HepG2 (cell line): ENCODE data around the gene ABCC3. TPM values are rescaled to one million over a fixed set of nuclear protein-coding genes. Genes with fewer than 3 reads are reported as not detected.

Experiments
- AGO2 ChIP-seq: fragments of 200-400 bp; formaldehyde crosslinking; optimal IDR thresholded peaks from 2 replicates; pipeline ENCODE3; 2017; ENCODE audit warnings: mild to moderate bottlenecking, low read depth, low read length, moderate library complexity
- CCAR2 ChIP-seq: fragments of 200-400 bp; formaldehyde crosslinking; optimal IDR thresholded peaks from 2 replicates; pipeline ENCODE3; 2018; ENCODE audit warnings: low read depth, mild to moderate bottlenecking, low read length, moderate library complexity
- CEBPG ChIP-seq: IDR thresholded peaks from 2 replicates; pipeline ENCODE4 v1.6.1; 2016
- ELF4 ChIP-seq: sonication (generic); formaldehyde crosslinking; IDR thresholded peaks from 2 replicates; pipeline ENCODE4 v1.5.0; 2020; ENCODE audit warnings: missing genetic modification reagents, mild to moderate bottlenecking, moderate library complexity, borderline replicate concordance
- FLYWCH1 ChIP-seq: sonication (generic); formaldehyde crosslinking; IDR thresholded peaks from 2 replicates; pipeline ENCODE4 v1.8.1; 2023; ENCODE audit warnings: mild to moderate bottlenecking, missing genetic modification reagents
- GATA4 ChIP-seq: sonication (generic); IDR thresholded peaks from 2 replicates; pipeline ENCODE4 v1.6.1; 2016; ENCODE audit warnings: antibody characterized with exemption, low read depth, borderline replicate concordance
- MAZ ChIP-seq, 2 experiments: sonication (generic) in 1 of 2; formaldehyde crosslinking in 1 of 2; IDR thresholded peaks; 2 replicates each; pipeline versions ENCODE4 v1.5.0 to v1.6.1; 2012 to 2020; ENCODE audit warnings: low read depth in 2 of 2, mild to moderate bottlenecking in 2 of 2, borderline replicate concordance in 1 of 2, improper control_type of control experiment in 1 of 2, low read length in 1 of 2, missing genetic modification reagents in 1 of 2, moderate library complexity in 1 of 2
- NFE2L2 ChIP-seq: fragments of 150-350 bp; IDR thresholded peaks from 2 replicates; pipeline ENCODE4 v1.6.1; 2014; ENCODE audit warnings: low read length
- NR2F1 ChIP-seq, 2 experiments: fragments of 450-650 bp in 1 of 2; formaldehyde crosslinking in 1 of 2; IDR thresholded peaks; 2 replicates each; pipeline versions ENCODE4 v1.5.0 to v1.6.1; 2016 to 2020; ENCODE audit warnings: mild to moderate bottlenecking in 1 of 2, missing compliant biosample characterization in 1 of 2, missing genetic modification reagents in 1 of 2, moderate library complexity in 1 of 2
- PCBP2 ChIP-seq: fragments of 200-400 bp; formaldehyde crosslinking; optimal IDR thresholded peaks from 2 replicates; pipeline ENCODE3; 2018; ENCODE audit warnings: low read length, low read depth; ENCODE audit not compliant: poor library complexity, severe bottlenecking
- U2AF1 ChIP-seq: fragments of 200-400 bp; formaldehyde crosslinking; optimal IDR thresholded peaks from 2 replicates; pipeline ENCODE3; 2017; ENCODE audit warnings: mild to moderate bottlenecking, low read depth, low read length
- YY1 ChIP-seq: IDR thresholded peaks from 2 replicates; pipeline ENCODE4 v1.6.1; 2011; ENCODE audit warnings: low read length, low read depth, moderate library complexity, mild to moderate bottlenecking; ENCODE audit not compliant: insufficient read depth, insufficient replicate concordance
- ZBTB7A ChIP-seq: sonication (generic); formaldehyde crosslinking; IDR thresholded peaks from 2 replicates; pipeline ENCODE4 v1.8.0; 2022; ENCODE audit warnings: mild to moderate bottlenecking, missing genetic modification reagents
- ZFY ChIP-seq: sonication (generic); formaldehyde crosslinking; IDR thresholded peaks from 2 replicates; pipeline ENCODE4 v1.4.0; 2020; ENCODE audit warnings: missing genetic modification reagents
- ZNF232 ChIP-seq: sonication (generic); formaldehyde crosslinking; IDR thresholded peaks from 2 replicates; pipeline ENCODE4 v1.4.0; 2020; ENCODE audit warnings: missing genetic modification reagents, borderline replicate concordance
- ZNF335 ChIP-seq: sonication (generic); formaldehyde crosslinking; IDR thresholded peaks from 2 replicates; pipeline ENCODE4 v1.4.0; 2020; ENCODE audit warnings: missing genetic modification reagents
- ZNF562 ChIP-seq: sonication (generic); formaldehyde crosslinking; IDR thresholded peaks from 2 replicates; pipeline ENCODE4 v1.8.0; 2022; ENCODE audit warnings: missing genetic modification reagents, borderline replicate concordance
- ZNF782 ChIP-seq: sonication (generic); formaldehyde crosslinking; IDR thresholded peaks from 2 replicates; pipeline ENCODE4 v1.4.0; 2020; ENCODE audit warnings: missing genetic modification reagents, mild to moderate bottlenecking, borderline replicate concordance
- ZNF850 ChIP-seq: sonication (generic); formaldehyde crosslinking; conservative IDR thresholded peaks from 2 replicates; pipeline ENCODE4 v1.9.0; 2021; ENCODE audit warnings: mild to moderate bottlenecking, missing genetic modification reagents
- polyA plus RNA-seq, 8 experiments: library from polyadenylated mRNA; depleted of rRNA in 3 of 8; stranded (reverse) in 7 of 8; unstranded in 1 of 8; fragments of >200 nt; fragmentation: Illumina TruSeq in 4 of 8; extraction: Trizol in 4 of 8; gene quantifications; 2 replicates each; pipeline versions ENCODE4 v1.2.1 to v1.2.3, GENCODE V29; 2011 to 2016; ENCODE audit warnings: low read depth in 4 of 8, missing spikeins in 1 of 8, mixed read lengths in 1 of 8; ENCODE audit not compliant: insufficient read depth in 1 of 8
- total RNA-seq, 5 experiments: library from RNA; depleted of rRNA; stranded (reverse); fragments of >200 nt; fragmentation: Illumina TruSeq; extraction: Trizol; gene quantifications; 2 replicates each; pipeline ENCODE4 v1.2.3, GENCODE V29; 2016; ENCODE audit warnings: low read depth in 1 of 5
- TF ChIP-seq, protein P1 (sequence below): sonication (generic); formaldehyde crosslinking; conservative IDR thresholded peaks from 2 replicates; pipeline ENCODE4 v1.4.0; 2020; ENCODE audit warnings: missing genetic modification reagents
- TF ChIP-seq, protein P2 (sequence below): sonication (generic); formaldehyde crosslinking; IDR thresholded peaks from 2 replicates; pipeline ENCODE4 v1.9.0; 2021; ENCODE audit warnings: missing genetic modification reagents, mild to moderate bottlenecking, borderline replicate concordance
- TF ChIP-seq, protein P3 (sequence below): sonication (generic); formaldehyde crosslinking; IDR thresholded peaks from 2 replicates; pipeline ENCODE4 v1.4.0; 2020; ENCODE audit warnings: missing genetic modification reagents, borderline replicate concordance
- TF ChIP-seq, protein P4 (sequence below): sonication (generic); formaldehyde crosslinking; IDR thresholded peaks from 2 replicates; pipeline ENCODE4 v1.4.0; 2020; ENCODE audit warnings: missing genetic modification reagents; ENCODE audit errors: not compliant biosample characterization

Gene ABCC3
- total and polyA plus RNA-seq, 2 of the 13 experiments (the other 11 are each of a cell fraction or from before 2014, with no cell fraction given) = 25.2 to 50.7 TPM

DNA sequence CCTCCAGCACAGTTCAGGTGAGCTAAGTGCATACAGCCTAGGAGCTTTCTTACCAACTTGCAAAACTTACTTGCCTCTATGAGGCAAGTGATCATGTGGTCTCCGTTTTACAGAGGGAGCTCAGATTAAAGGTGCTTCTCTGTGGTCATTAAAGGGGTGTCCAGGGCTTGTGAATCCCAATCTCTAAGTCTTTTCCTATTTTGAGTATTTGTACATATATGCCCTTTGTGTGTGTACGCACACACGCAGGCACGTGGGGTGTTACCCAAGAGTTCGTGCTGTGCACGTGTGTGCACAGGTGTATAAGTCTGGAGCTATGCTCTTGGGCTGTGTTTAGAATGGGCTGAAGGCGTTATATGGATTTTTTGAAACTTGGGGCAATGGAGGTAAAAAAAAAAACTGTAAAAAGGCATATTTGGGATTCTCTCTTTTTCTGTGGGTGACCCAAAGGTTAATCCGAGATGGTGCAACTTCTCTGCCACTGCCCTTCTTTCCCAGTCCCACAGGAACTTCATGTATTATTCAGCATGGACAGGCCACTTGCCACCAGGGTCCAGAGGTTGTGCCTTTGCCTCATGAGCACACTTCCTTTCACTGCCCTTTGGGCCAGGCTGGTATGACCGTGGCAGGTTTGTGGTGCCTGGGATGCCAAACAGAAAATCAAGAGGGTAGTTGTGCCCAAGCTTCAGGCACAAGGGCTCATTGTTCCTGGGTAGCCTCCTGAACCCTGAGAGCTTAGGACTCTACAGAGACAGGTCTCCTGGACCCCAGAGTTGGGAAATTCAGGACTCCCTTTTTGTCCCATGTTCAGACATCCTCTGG, 1.5 kb downstream of the ABCC3 start (continued):
- TF ChIP-seq, protein P1, sequence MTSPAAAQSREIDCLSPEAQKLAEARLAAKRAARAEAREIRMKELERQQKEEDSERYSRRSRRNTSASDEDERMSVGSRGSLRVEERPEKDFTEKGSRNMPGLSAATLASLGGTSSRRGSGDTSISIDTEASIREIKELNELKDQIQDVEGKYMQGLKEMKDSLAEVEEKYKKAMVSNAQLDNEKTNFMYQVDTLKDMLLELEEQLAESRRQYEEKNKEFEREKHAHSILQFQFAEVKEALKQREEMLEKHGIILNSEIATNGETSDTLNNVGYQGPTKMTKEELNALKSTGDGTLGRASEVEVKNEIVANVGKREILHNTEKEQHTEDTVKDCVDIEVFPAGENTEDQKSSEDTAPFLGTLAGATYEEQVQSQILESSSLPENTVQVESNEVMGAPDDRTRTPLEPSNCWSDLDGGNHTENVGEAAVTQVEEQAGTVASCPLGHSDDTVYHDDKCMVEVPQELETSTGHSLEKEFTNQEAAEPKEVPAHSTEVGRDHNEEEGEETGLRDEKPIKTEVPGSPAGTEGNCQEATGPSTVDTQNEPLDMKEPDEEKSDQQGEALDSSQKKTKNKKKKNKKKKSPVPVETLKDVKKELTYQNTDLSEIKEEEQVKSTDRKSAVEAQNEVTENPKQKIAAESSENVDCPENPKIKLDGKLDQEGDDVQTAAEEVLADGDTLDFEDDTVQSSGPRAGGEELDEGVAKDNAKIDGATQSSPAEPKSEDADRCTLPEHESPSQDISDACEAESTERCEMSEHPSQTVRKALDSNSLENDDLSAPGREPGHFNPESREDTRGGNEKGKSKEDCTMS (CRISPR knock-in tag) = no peak
- TF ChIP-seq ELF4 (CRISPR knock-in tag) (0 out of 2 replicates have a peak, but pooled peaks have one; percentile 64), MAZ (IDR thresholded peaks at IDR 0.05; ENCODE audit: borderline replicate concordance, low read depth, low read length) (no peak), MAZ (CRISPR knock-in tag; IDR thresholded peaks at IDR 0.05; ENCODE audit: low read depth) (no peak; the same call in 1 of the 2 replicates), ZNF850 (CRISPR knock-in tag) (no peak), CEBPG (CRISPR knock-in tag) (peak; percentile 80), YY1 (no peak), CCAR2 (no peak), ZNF335 (CRISPR knock-in tag) (no peak; the same call in 1 of the 2 replicates), PCBP2 (no peak), NR2F1 (CRISPR knock-in tag; IDR thresholded peaks at IDR 0.05) (peak; percentile 61 to 65; a peak in 3 of 4 replicates), ZBTB7A (CRISPR knock-in tag) (no peak), ZNF562 (CRISPR knock-in tag) (no peak), ZNF782 (no peak), ZNF232 (0 out of 2 replicates have a peak, but pooled peaks have one; percentile 32), U2AF1 (no peak), AGO2 (no peak), GATA4 (no peak), ZFY (CRISPR knock-in tag) (peak; percentile 40), FLYWCH1 (no peak), NFE2L2 (no peak)
- TF ChIP-seq, protein P2, sequence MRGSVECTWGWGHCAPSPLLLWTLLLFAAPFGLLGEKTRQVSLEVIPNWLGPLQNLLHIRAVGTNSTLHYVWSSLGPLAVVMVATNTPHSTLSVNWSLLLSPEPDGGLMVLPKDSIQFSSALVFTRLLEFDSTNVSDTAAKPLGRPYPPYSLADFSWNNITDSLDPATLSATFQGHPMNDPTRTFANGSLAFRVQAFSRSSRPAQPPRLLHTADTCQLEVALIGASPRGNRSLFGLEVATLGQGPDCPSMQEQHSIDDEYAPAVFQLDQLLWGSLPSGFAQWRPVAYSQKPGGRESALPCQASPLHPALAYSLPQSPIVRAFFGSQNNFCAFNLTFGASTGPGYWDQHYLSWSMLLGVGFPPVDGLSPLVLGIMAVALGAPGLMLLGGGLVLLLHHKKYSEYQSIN (CRISPR knock-in tag) = no peak
- TF ChIP-seq, protein P3, sequence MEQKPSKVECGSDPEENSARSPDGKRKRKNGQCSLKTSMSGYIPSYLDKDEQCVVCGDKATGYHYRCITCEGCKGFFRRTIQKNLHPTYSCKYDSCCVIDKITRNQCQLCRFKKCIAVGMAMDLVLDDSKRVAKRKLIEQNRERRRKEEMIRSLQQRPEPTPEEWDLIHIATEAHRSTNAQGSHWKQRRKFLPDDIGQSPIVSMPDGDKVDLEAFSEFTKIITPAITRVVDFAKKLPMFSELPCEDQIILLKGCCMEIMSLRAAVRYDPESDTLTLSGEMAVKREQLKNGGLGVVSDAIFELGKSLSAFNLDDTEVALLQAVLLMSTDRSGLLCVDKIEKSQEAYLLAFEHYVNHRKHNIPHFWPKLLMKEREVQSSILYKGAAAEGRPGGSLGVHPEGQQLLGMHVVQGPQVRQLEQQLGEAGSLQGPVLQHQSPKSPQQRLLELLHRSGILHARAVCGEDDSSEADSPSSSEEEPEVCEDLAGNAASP (CRISPR knock-in tag) = no peak
- TF ChIP-seq, protein P4, sequence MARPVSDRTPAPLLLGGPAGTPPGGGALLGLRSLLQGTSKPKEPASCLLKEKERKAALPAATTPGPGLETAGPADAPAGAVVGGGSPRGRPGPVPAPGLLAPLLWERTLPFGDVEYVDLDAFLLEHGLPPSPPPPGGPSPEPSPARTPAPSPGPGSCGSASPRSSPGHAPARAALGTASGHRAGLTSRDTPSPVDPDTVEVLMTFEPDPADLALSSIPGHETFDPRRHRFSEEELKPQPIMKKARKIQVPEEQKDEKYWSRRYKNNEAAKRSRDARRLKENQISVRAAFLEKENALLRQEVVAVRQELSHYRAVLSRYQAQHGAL (CRISPR knock-in tag) = no peak
